ENCODE measurements around the gene MIDN. TPM values are rescaled to one million over a fixed set of nuclear protein-coding genes. Genes with fewer than 3 reads are reported as not detected.
A peak's percentile ranks its signal among the peaks of the same experiment; 100 is the strongest.

MIDN gene
- total RNA-seq, 1 donor from 2014 or later: 325 TPM

DNA sequence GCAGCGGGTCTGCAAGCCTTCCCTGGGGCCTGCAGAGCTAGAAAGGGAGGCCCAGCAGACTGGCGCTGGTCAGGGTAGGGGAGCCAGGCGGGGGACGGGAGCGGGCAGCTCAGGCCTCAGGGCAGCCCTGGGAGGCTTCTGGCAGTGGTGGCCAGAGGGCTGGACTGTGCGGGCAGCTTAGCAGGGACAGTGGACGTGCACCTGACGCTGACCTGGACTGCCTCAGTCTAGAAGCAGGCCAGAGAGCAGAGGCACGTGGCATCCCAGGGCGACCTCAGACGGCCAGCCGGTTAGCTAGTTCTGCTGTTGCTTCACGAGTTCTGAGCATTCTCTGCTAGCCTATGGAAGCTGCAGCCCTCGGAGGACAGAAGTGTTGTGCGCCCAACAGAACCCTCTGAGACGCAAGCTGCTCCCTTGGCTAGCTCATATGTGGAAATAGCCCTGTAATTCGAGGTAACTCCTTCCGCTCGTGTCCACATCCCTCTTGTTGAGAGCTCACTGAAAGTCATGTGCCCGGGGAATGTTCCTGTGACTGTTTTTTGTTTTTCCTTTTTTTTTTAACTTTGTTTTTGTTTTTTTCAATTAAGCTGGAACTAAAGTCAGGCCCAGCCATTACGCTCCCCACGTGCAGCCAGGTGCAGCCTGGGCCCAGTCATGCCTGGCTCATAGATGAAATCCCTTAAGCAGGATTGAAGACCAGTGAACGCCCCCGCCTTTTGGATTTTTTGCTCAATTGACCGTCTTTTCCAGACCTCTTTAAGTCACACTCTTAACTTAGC, 25.1 kb downstream of the MIDN start:
- H3K27ac Mint-ChIP-seq (ENCODE audit: unreplicated experiment): peak overlapping the region; percentile 76
- H3K4me3 Mint-ChIP-seq (ENCODE audit: unreplicated experiment): peak overlapping the region; percentile 71
- TF ChIP-seq, protein P1, sequence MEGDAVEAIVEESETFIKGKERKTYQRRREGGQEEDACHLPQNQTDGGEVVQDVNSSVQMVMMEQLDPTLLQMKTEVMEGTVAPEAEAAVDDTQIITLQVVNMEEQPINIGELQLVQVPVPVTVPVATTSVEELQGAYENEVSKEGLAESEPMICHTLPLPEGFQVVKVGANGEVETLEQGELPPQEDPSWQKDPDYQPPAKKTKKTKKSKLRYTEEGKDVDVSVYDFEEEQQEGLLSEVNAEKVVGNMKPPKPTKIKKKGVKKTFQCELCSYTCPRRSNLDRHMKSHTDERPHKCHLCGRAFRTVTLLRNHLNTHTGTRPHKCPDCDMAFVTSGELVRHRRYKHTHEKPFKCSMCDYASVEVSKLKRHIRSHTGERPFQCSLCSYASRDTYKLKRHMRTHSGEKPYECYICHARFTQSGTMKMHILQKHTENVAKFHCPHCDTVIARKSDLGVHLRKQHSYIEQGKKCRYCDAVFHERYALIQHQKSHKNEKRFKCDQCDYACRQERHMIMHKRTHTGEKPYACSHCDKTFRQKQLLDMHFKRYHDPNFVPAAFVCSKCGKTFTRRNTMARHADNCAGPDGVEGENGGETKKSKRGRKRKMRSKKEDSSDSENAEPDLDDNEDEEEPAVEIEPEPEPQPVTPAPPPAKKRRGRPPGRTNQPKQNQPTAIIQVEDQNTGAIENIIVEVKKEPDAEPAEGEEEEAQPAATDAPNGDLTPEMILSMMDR (IDR thresholded peaks at IDR 0.05; ENCODE audit: partially characterized antibody, unreplicated experiment): no peak
- DNase-seq: no peak
- H3K4me1 Mint-ChIP-seq (ENCODE audit: low read depth, unreplicated experiment): peaks cover 30% of the 10 kb centered on the region
- peaks cover 20% of the 10 kb centered on the region for H3K27me3 Mint-ChIP-seq (ENCODE audit: unreplicated experiment)
- H3K9me3 Mint-ChIP-seq (ENCODE audit: unreplicated experiment): peaks cover 22% of the 10 kb centered on the region
- no peaks in the 10 kb centered on the region for H3K36me3 Mint-ChIP-seq (ENCODE audit: unreplicated experiment)

DNA sequence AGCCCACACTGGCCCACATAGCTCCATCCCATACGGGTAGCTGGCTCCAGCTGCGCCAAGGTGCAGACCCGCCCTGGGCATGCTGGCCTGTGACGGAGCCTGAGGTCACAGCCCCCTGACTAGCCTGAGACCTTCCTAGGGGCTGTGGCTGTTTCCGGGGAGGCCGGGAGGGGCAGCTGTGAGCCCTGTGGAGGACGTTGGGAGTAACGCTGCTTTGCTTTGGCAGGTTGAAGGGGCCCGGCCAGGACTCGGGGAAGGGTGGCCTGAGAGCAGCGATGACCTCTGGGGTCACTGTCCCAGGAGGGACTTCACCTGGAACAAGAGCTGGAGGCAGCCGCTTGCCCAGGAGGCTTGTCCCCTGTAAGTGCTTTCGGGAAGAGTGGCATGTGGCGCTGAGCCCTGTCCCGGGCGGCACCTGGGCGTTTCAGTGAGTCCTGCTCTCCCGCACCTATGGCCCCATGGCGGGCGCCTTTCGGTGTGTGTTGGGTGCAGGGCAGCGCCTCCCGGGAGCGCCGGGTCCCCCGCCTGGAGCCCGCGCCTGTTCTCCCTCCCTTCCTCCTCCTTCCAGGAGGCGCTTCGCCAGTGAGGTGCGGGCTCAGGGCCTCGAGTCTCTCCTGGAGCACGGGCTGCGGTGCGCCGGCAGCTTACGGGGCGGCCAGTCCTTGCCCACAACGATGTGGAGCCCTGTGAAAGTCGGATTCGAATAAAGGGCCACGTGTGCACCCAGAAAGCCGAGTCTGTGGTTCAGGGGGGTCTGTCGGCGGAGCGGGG, 25.9 kb downstream of the MIDN start:
- Mint-ChIP-seq H3K27me3 (ENCODE audit: unreplicated experiment) (peaks cover 17% of the 10 kb centered on the region), H3K4me3 (ENCODE audit: unreplicated experiment) (peak overlapping the region; percentile 64), H3K9me3 (ENCODE audit: unreplicated experiment) (peaks cover 19% of the 10 kb centered on the region), H3K36me3 (ENCODE audit: unreplicated experiment) (no peaks in the 10 kb centered on the region), H3K4me1 (ENCODE audit: low read depth, unreplicated experiment) (peaks cover 26% of the 10 kb centered on the region), H3K27ac (ENCODE audit: unreplicated experiment) (peak overlapping the region; percentile 76)
- no peak for DNase-seq
- TF ChIP-seq, protein P1 (IDR thresholded peaks at IDR 0.05; ENCODE audit: partially characterized antibody, unreplicated experiment): no peak

DNA sequence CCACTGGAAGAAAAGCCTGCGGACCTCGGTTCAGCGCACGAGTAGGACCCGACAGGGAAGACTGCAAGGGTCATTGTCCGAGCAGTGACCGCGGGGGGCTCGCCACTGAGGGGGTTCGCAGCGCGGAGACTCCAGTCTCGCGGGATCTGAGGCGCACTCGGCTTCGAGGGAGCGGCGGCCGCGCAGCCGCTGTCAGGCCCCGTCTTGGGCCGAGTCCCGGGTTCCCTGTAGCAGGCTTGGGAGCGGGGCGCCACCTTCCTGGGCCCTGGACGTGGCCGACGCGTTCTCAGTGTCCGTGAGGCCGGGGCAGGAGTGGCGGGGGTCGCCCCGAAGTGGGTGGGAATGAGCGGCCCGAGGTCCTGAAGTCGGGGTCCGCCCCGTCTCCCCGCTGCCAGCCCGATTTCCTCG, 26.5 kb downstream of the MIDN start:
- Mint-ChIP-seq H3K4me1 (ENCODE audit: low read depth, unreplicated experiment) (peaks cover 27% of the 10 kb centered on the region), H3K27ac (ENCODE audit: unreplicated experiment) (peak overlapping the region; percentile 66), H3K36me3 (ENCODE audit: unreplicated experiment) (no peaks in the 10 kb centered on the region), H3K4me3 (ENCODE audit: unreplicated experiment) (peak overlapping the region; percentile 20), H3K9me3 (ENCODE audit: unreplicated experiment) (peaks cover 19% of the 10 kb centered on the region), H3K27me3 (ENCODE audit: unreplicated experiment) (peaks cover 19% of the 10 kb centered on the region)
- no peak for DNase-seq
- TF ChIP-seq, protein P1 (IDR thresholded peaks at IDR 0.05; ENCODE audit: partially characterized antibody, unreplicated experiment): no peak

DNA sequence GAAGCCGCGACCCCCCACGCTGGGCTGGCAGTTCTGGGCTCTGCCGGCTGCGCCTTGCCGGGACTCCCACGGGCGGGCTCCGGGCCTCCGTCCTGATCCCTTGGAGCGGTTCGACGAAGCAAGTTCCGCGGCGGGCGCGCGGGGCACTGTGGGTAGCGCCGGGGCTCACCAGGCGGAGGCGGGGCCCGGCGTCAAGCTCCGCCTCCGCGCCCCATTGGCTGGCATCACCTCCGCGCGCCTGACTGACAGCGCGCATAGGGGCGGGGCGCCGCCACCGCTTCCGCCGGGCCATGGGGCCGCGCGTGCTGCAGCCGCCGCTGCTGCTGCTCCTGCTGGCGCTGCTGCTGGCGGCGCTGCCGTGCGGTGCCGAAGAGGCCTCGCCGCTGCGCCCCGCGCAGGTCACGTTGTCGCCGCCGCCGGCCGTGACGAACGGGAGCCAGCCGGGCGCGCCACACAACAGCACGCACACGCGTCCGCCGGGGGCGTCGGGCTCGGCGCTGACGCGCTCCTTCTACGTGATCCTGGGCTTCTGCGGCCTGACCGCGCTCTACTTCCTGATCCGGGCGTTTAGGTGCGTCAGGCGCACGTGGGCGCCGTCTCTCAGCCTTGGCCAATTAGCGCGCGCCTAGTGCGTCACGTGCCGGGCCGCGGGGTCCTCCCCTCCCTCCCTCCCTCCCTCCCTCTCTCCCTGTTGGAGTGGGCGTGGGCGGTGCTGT, 27.0 kb downstream of the MIDN start, which contains the start of gene FAM174C:
TSS of gene FAM174C (plus strand) at position 271 of the 716 bp plus-strand sequence. CDS start at position 291, 20 bp downstream.
- H3K4me3 Mint-ChIP-seq (ENCODE audit: unreplicated experiment): peak within 1 kb of the TSS; percentile 86
- H3K36me3 Mint-ChIP-seq (ENCODE audit: unreplicated experiment): no peaks in the 10 kb centered on the region
- H3K27me3 Mint-ChIP-seq (ENCODE audit: unreplicated experiment): peaks cover 24% of the 10 kb centered on the region
- TF ChIP-seq, protein P1 (IDR thresholded peaks at IDR 0.05; ENCODE audit: partially characterized antibody, unreplicated experiment): no peak
- H3K4me1 Mint-ChIP-seq (ENCODE audit: low read depth, unreplicated experiment): peaks cover 29% of the 10 kb centered on the region
- peaks cover 18% of the 10 kb centered on the region for H3K9me3 Mint-ChIP-seq (ENCODE audit: unreplicated experiment)
- peak; percentile 96 for DNase-seq
- peak within 1 kb of the TSS; percentile 66 for H3K27ac Mint-ChIP-seq (ENCODE audit: unreplicated experiment)
